ENCODE measurements around the gene SSRP1. TPM values are rescaled to one million over a fixed set of nuclear protein-coding genes. Genes with fewer than 3 reads are reported as not detected.
A peak's percentile ranks its signal among the peaks of the same experiment; 100 is the strongest.

Gene SSRP1, protein sequence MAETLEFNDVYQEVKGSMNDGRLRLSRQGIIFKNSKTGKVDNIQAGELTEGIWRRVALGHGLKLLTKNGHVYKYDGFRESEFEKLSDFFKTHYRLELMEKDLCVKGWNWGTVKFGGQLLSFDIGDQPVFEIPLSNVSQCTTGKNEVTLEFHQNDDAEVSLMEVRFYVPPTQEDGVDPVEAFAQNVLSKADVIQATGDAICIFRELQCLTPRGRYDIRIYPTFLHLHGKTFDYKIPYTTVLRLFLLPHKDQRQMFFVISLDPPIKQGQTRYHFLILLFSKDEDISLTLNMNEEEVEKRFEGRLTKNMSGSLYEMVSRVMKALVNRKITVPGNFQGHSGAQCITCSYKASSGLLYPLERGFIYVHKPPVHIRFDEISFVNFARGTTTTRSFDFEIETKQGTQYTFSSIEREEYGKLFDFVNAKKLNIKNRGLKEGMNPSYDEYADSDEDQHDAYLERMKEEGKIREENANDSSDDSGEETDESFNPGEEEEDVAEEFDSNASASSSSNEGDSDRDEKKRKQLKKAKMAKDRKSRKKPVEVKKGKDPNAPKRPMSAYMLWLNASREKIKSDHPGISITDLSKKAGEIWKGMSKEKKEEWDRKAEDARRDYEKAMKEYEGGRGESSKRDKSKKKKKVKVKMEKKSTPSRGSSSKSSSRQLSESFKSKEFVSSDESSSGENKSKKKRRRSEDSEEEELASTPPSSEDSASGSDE
- total RNA-seq (52.7 and 55.0 TPM in 2 replicates), polyA plus RNA-seq (94.1 and 173 TPM in 2 replicates), polyA minus RNA-seq (ENCODE audit: low replicate concordance) (193 and 444 TPM in 2 replicates)
- polyA plus RNA-seq (2012) = 83.3 and 143 TPM in 2 replicates

DNA sequence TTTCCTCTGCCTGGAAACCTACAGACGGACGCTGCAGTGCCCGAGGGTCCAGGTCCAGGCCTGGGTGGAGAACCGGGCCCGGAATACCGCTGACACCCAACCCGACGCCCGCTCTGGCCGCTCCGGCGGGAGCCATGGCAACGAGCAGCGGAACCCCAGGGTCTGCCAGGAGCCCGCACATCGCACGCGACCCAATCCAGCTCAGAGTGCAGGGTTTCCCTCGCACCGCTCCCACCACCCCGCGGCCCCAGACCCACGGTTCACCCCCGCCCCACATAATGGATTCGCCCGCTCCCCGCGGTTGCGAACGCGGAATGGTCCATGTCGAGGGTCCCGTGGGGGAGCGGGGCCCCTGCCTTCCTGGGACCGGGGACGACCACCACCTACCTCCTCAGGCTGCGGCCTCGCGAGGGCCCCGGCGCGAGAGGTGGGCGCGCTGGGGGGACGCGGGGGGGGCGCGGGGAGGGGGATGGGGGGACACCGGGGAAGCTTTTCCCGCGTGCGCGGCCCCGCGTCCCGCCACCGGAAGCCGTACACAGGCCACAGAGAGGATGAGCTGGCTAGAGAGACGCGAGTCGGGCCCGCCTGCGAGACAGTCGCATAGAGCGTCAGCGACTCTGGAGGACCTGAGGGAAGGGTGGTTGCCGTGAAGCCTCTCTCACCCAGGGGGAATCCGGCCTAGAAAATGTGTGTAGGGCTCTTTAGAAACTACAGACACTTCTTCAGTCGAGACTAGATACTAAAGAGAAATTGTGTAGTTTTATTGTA is at the start of gene SSRP1:
Gene SSRP1, minus strand, starts transcription at position 550 of the 768 bp plus-strand sequence. CDS start 771 bp downstream, outside the sequence.
- Histone ChIP-seq H3K4me2 (ENCODE audit: extremely low read depth, insufficient read depth, low read length) (peak within 1 kb of the TSS; percentile 92), H2AFZ (ENCODE audit: low read length) (peak within 1 kb of the TSS; percentile 90), H4K20me1 (ENCODE audit: control insufficient read depth, extremely low read depth, insufficient read depth, low read length) (no peaks in the 10 kb centered on the region), H3K4me3 (replicated peaks in 1 of 4; ENCODE audit: control extremely low read depth in 1 of 4, insufficient read depth in 1 of 4, low read depth in 3 of 4, low read length in 4 of 4) (peak within 1 kb of the TSS; percentile 73 to 94 (median 80)), H3K4me1 (ENCODE audit: control insufficient read depth, extremely low read depth, insufficient read depth, low read length) (peaks cover 7% of the 10 kb centered on the region), H3K9ac (ENCODE audit: insufficient read depth, low read length) (peak within 1 kb of the TSS; percentile 88), H3K9me3 (ENCODE audit: control insufficient read depth, insufficient read depth, low read depth, low read length) (no peaks in the 10 kb centered on the region), H3K27me3 (ENCODE audit: control insufficient read depth, insufficient read depth, low read length) (peaks cover 13% of the 10 kb centered on the region), H3K79me2 (ENCODE audit: control insufficient read depth, insufficient read depth, low read length) (peaks cover 31% of the 10 kb centered on the region), H3K27ac (ENCODE audit: insufficient read depth, low read length) (peak within 1 kb of the TSS; percentile 85), H3K36me3 (ENCODE audit: control insufficient read depth, insufficient read depth, low read length) (peaks cover 11% of the 10 kb centered on the region)
- TF ChIP-seq, protein P1, sequence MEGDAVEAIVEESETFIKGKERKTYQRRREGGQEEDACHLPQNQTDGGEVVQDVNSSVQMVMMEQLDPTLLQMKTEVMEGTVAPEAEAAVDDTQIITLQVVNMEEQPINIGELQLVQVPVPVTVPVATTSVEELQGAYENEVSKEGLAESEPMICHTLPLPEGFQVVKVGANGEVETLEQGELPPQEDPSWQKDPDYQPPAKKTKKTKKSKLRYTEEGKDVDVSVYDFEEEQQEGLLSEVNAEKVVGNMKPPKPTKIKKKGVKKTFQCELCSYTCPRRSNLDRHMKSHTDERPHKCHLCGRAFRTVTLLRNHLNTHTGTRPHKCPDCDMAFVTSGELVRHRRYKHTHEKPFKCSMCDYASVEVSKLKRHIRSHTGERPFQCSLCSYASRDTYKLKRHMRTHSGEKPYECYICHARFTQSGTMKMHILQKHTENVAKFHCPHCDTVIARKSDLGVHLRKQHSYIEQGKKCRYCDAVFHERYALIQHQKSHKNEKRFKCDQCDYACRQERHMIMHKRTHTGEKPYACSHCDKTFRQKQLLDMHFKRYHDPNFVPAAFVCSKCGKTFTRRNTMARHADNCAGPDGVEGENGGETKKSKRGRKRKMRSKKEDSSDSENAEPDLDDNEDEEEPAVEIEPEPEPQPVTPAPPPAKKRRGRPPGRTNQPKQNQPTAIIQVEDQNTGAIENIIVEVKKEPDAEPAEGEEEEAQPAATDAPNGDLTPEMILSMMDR (conservative IDR thresholded peaks at IDR 0.05 in 1 of 2, IDR thresholded peaks at IDR 0.05 in 1 of 2; ENCODE audit: low read depth in 1 of 2, low read length in 2 of 2) = no peak
- TF ChIP-seq EZH2 (IDR thresholded peaks at IDR 0.05; ENCODE audit: low read length, missing control alignments) = no peak
- peak; percentile 83 to 87 for DNase-seq (ENCODE audit: low read depth in 2 of 2)

DNA sequence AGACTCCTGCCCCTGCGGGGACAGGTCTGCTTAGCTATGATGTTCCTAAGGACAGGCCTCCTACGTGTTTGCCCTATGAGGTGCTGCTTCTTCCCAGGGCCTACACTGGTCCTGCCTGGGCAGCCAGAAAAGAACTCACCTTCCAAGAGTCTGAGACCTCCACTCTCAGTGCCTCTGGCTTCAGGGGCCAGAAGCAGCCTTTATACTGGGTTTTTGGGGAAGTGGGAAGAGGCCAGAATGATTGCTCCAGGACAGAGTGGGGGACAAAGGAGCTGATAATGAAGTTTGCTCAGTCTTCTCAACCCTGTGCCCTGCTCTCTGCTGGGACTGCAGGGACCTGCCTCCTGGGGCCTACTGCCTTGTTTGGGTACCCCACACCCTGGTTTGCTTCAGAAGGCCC is 45.3 kb upstream of the SSRP1 start, which contains the start of gene PRG3:
Gene PRG3, minus strand, starts transcription at position 176 of the 400 bp plus-strand sequence. CDS start 442 bp downstream, outside the sequence.
- no peaks in the 10 kb centered on the region for H3K36me3 ChIP-seq (ENCODE audit: control insufficient read depth, insufficient read depth, low read length)
- H3K4me3 ChIP-seq (replicated peaks in 1 of 4; ENCODE audit: control extremely low read depth in 1 of 4, insufficient read depth in 1 of 4, low read depth in 3 of 4, low read length in 4 of 4) = no peak within 1 kb of the TSS
- TF ChIP-seq, protein P1 (conservative IDR thresholded peaks at IDR 0.05 in 1 of 2, IDR thresholded peaks at IDR 0.05 in 1 of 2; ENCODE audit: low read depth in 1 of 2, low read length in 2 of 2) = no peak
- TF ChIP-seq EZH2 (IDR thresholded peaks at IDR 0.05; ENCODE audit: low read length, missing control alignments) = no peak
- no peak for DNase-seq (ENCODE audit: low read depth in 2 of 2)
- H3K27ac ChIP-seq (ENCODE audit: insufficient read depth, low read length) = no peak within 1 kb of the TSS
- H3K27me3 ChIP-seq (ENCODE audit: control insufficient read depth, insufficient read depth, low read length) = no peaks in the 10 kb centered on the region
- H3K4me2 ChIP-seq (ENCODE audit: extremely low read depth, insufficient read depth, low read length) = no peak within 1 kb of the TSS
- H3K4me1 ChIP-seq (ENCODE audit: control insufficient read depth, extremely low read depth, insufficient read depth, low read length) = no peaks in the 10 kb centered on the region
- no peak within 1 kb of the TSS for H2AFZ ChIP-seq (ENCODE audit: low read length)
- no peaks in the 10 kb centered on the region for H3K79me2 ChIP-seq (ENCODE audit: control insufficient read depth, insufficient read depth, low read length)
- no peaks in the 10 kb centered on the region for H3K9me3 ChIP-seq (ENCODE audit: control insufficient read depth, insufficient read depth, low read depth, low read length)
- H4K20me1 ChIP-seq (ENCODE audit: control insufficient read depth, extremely low read depth, insufficient read depth, low read length) = no peaks in the 10 kb centered on the region
- no peak within 1 kb of the TSS for H3K9ac ChIP-seq (ENCODE audit: insufficient read depth, low read length)
